GM10266 (cell line): ENCODE measurements around the gene PDLIM7.

Experiments
- DNase-seq: peaks from one replicate; pipeline ENCODE4 v3.0.0; 2012; ENCODE audit errors: extremely low spot score
- TF ChIP-seq, protein P1 (sequence below): IDR thresholded peaks from 2 replicates; pipeline ENCODE4 v1.5.1; 2012; ENCODE audit warnings: mild to moderate bottlenecking, low read depth; ENCODE audit not compliant: control insufficient read depth, insufficient read depth; ENCODE audit errors: missing control alignments

Gene PDLIM7

DNA sequence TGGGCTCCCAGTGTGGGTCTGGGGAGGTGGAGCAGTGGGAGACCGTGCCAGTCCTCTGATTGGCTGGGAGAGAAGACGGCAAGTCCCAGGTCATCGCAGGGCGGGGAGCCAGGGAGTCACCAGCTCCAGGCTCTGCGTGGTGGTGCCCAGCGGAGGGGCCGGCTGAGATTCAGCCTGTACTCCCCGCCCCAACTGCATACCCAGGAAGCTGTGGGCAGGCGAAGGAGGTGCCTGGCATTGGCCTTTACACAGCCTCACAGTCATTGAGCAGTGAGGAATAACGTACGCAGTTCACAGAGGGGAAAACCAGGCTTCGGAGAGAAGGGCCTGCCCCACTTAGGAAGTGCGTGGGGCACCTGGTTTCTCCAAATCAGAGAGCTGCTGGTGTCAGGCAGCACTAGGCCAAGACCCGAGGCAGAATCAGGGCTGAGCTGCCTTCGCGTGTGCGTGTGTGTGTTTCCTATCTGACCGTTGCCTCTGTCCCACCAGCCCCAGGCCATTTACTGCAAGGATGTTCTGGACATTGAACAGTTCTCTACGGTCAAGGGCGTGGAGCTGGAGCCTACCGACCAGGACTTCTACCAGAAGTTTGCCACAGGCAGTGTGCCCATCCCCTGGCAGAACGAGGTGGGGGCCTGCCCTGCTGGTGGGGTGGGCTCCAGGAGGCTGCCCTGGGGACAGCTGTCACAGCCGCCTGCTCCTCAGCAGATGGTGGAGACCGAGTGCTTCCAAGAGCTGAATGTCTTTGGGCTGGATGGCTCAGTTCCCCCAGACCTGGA is 57.0 kb downstream of the PDLIM7 start:
- DNase-seq = no peak
- TF ChIP-seq, protein P1, sequence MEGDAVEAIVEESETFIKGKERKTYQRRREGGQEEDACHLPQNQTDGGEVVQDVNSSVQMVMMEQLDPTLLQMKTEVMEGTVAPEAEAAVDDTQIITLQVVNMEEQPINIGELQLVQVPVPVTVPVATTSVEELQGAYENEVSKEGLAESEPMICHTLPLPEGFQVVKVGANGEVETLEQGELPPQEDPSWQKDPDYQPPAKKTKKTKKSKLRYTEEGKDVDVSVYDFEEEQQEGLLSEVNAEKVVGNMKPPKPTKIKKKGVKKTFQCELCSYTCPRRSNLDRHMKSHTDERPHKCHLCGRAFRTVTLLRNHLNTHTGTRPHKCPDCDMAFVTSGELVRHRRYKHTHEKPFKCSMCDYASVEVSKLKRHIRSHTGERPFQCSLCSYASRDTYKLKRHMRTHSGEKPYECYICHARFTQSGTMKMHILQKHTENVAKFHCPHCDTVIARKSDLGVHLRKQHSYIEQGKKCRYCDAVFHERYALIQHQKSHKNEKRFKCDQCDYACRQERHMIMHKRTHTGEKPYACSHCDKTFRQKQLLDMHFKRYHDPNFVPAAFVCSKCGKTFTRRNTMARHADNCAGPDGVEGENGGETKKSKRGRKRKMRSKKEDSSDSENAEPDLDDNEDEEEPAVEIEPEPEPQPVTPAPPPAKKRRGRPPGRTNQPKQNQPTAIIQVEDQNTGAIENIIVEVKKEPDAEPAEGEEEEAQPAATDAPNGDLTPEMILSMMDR = no peak

DNA sequence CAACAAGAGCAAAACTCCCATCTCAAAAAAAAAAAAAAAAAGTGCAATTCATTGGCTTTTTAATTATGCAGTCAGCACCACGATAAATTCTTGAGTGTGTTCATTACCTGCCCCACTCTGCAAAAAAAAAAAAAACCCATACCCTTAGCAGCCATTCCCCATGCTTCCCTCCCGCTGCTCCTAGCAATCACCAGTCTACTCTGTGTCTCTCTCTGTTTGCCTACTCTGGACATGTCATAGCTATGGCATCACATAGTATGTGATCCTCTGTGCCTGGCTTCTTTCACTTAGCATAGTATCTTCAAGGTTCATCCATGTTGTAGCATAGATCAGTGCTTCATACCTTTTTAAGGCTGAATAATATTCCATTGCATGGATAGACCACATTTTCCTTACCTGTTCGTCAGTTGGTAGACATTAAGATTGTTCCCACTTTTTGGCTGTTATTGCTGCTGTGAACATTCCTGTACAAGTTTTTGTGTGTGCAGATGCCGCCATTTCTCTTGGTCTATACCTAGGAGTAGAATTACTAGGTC is 57.8 kb downstream of the PDLIM7 start:
- no peak for DNase-seq
- TF ChIP-seq, protein P1 = no peak

DNA sequence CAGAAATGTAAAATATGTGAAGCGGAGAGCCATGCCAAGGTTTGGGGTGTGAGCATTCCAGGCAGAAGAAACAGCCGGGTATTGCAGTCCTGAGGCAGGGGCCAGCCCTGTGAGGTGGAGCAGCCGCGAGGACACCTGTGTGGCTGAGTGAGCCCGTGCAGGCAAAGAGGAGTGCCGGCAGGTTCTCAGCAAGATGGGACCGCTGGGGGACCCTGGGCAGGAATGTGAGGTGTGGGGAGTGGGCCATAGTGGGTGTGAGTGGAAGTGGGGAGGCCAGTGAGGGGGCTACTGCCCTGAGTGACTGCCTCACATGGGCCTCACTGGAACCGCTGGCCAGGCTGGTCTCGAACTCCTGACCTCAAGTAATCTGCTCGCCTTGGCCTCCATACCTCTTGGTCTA is 58.9 kb downstream of the PDLIM7 start:
- TF ChIP-seq, protein P1 = no peak
- DNase-seq = no peak

DNA sequence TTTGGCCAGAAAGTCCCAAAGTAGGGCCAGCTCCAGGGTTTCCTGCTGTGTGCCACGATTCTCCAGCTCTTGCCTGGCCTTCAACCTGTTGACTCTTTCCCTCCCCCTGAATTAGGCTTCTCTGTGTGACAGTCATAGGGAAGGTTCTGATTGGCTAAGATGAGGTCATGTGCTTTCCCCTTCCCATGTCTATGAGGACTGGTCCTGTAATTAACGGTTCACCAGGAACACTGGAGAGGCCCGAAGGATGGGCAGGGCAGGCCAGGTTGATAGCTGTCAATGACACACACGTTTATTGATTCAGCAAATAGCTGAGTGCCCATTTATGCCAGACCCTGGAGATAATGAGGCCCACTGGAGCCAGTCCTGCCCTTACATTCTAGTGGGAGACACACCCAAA is 59.8 kb downstream of the PDLIM7 start:
- DNase-seq = no peak

DNA sequence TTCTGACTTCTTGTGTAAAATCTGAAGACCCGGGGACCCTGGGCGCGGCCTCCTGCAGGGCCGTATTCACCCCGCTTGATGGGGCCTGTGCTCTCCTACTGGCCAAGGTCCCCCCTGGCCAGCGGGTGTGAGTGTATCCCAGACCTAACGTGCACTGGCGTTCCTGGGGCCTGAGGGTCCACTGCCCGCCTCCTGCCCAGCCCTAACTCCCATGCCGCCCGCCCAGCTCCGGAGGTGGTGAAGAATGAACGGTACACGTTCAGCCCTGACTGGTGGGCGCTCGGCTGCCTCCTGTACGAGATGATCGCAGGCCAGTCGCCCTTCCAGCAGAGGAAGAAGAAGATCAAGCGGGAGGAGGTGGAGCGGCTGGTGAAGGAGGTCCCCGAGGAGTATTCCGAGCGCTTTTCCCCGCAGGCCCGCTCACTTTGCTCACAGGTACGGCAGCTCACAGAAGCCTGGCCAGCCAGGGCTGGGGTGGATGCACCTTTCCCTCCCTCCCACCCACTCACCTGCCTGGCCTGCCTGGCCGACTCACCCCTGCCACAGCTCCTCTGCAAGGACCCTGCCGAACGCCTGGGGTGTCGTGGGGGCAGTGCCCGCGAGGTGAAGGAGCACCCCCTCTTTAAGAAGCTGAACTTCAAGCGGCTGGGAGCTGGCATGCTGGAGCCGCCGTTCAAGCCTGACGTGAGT is 61.4 kb downstream of the PDLIM7 start:
- DNase-seq = no peak
- TF ChIP-seq, protein P1 = no peak

More for the DNA sequence above, 59.8 kb downstream of the PDLIM7 start:
- TF ChIP-seq, protein P1 = no peak

DNA sequence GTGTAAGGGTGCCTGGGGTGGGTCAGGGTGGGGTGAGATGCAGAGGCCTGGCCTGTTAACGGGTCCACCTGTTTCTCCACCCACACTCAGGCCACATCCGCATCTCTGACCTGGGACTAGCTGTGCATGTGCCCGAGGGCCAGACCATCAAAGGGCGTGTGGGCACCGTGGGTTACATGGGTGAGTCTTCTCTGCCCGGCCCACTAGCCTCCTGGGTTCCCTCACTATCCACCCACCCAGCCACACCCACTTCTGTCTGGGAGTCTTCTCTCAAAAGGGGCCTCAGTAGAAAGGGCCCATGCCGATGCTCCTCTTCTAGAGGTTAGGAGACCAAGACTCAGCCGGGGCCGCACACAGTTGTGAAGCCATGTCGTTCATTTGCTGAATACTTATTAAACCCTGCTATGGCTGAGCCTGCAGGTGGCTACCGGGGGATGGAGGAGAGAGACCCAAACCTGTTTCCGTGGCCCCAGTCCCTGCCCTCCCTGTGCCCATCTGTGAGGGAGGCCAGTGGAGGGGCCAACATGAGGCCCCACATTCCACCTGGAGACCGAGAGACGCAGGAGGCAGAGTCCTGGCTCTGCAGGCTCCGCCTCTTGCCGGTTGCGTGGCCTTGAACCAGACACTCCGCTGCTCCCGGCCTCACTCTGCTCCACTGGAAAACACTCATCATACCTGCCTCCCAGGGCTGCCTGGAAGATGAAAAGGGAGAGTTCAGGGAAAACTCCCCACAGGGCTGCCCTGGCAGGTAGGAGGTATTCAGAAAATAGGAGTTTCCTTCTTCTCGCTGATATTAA is 62.3 kb downstream of the PDLIM7 start:
- DNase-seq = no peak
- TF ChIP-seq, protein P1 = no peak
